GF-D8 (cell line): ENCODE data around the gene BRINP2.
"Not testable (repeated sequence)": the region's sequence is repeated elsewhere in the genome, so short reads cannot be mapped to it uniquely, and the experiment has no call there.

Experiments used
- DNase-seq: peaks from one replicate; lab custom pipeline; 2025; lab: John Stamatoyannopoulos, UW

The BRINP2 gene

GRCh38 chr1:177321434-177321833 is 150.7 kb downstream of the BRINP2 start:
- not testable (repeated sequence) for DNase-seq

- no peak for DNase-seq
These were observed 157.5 kb downstream of the BRINP2 start for GRCh38 chr1:177328251-177328650.

GRCh38 chr1:177329871-177330270 is 159.1 kb downstream of the BRINP2 start:
- DNase-seq, result no peak
